Nephron (organoid): ENCODE results near the gene FGFBP1.

Source experiments
- H3K27ac Mint-ChIP-seq, 3 experiments: 2 replicates each; pipeline ENCODE4 v1.8.0; 2020; ENCODE audit warnings: mixed read lengths in 3 of 3, mild to moderate bottlenecking in 2 of 3, moderate library complexity in 1 of 3
- H3K27me3 Mint-ChIP-seq: 2 replicates; pipeline ENCODE4 v1.8.0; 2021; ENCODE audit warnings: low read depth, mild to moderate bottlenecking, moderate library complexity, mixed read lengths
- H3K36me3 Mint-ChIP-seq: 2 replicates; pipeline ENCODE4 v1.8.0; 2020; ENCODE audit warnings: low read depth, mixed read lengths
- H3K4me1 Mint-ChIP-seq: 2 replicates; pipeline ENCODE4 v1.8.0; 2020; ENCODE audit warnings: mixed read lengths
- H3K4me3 Mint-ChIP-seq, 3 experiments: 2 replicates each; pipeline ENCODE4 v1.8.0; 2020; ENCODE audit warnings: mild to moderate bottlenecking in 3 of 3, mixed read lengths in 3 of 3, moderate library complexity in 2 of 3
- H3K9me3 Mint-ChIP-seq: 2 replicates; pipeline ENCODE4 v1.8.0; 2020; ENCODE audit warnings: mixed read lengths
- TF ChIP-seq, protein P1 (sequence below), 3 experiments: fragments of 200-600 bp; sonication (generic); IDR thresholded peaks; one replicate each; pipeline ENCODE4 v1.5.0; 2021; ENCODE audit warnings: antibody characterized with exemption in 3 of 3; ENCODE audit not compliant: unreplicated experiment in 3 of 3

Gene FGFBP1

DNA sequence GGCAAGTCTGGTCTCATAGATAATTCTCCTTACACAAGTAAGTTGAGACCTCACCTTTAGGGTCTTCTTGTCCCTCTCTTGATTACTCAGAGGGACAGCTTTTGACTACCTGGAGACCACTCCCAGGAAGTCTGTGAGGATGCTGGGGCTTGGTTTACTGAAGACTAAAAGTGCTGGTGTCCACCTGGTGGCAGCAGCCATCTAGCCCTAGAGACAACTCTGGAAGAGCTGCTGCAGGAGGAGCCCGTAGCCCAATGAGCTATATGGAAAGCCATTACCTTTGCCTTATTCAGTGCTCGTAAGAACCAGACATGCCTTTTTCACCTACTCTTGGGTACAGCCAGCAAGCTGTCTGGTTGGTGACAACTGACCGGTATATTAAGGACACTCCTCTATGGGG lies 17.1 kb upstream of the FGFBP1 start:
- H3K4me1 Mint-ChIP-seq: peaks cover 6% of the 10 kb centered on the region
- peaks cover 25% of the 10 kb centered on the region for H3K9me3 Mint-ChIP-seq
- no peaks in the 10 kb centered on the region for H3K27me3 Mint-ChIP-seq
- no peak overlapping the region for H3K27ac Mint-ChIP-seq
- H3K4me3 Mint-ChIP-seq: no peak overlapping the region
- no peaks in the 10 kb centered on the region for H3K36me3 Mint-ChIP-seq
- TF ChIP-seq, protein P1, sequence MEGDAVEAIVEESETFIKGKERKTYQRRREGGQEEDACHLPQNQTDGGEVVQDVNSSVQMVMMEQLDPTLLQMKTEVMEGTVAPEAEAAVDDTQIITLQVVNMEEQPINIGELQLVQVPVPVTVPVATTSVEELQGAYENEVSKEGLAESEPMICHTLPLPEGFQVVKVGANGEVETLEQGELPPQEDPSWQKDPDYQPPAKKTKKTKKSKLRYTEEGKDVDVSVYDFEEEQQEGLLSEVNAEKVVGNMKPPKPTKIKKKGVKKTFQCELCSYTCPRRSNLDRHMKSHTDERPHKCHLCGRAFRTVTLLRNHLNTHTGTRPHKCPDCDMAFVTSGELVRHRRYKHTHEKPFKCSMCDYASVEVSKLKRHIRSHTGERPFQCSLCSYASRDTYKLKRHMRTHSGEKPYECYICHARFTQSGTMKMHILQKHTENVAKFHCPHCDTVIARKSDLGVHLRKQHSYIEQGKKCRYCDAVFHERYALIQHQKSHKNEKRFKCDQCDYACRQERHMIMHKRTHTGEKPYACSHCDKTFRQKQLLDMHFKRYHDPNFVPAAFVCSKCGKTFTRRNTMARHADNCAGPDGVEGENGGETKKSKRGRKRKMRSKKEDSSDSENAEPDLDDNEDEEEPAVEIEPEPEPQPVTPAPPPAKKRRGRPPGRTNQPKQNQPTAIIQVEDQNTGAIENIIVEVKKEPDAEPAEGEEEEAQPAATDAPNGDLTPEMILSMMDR (IDR thresholded peaks at IDR 0.05; ENCODE audit: unreplicated experiment in 3 of 3): no peak

DNA sequence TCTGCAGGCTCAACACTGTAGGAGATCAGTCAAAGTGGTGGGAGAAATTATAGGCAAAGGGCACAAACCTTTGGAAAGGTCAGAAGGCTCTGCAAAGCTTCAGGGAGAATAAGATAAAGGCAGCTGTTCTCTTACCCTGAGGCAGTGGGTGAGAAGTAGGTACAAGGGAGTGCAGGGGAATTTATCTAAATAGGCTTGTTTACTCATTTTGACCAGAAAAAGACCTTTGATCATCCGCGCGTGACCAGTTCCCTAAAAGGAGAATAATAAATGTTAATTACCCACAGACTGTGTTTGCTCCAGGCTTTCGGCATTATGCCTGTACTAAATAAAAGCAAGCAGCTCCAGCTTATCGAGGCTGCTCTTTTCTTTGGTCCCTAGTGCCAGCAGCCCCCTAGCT lies 15.1 kb upstream of the FGFBP1 start:
- H3K9me3 Mint-ChIP-seq: peaks cover 25% of the 10 kb centered on the region
- no peak overlapping the region for H3K4me3 Mint-ChIP-seq
- H3K27ac Mint-ChIP-seq: no peak overlapping the region
- no peaks in the 10 kb centered on the region for H3K4me1 Mint-ChIP-seq
- no peaks in the 10 kb centered on the region for H3K36me3 Mint-ChIP-seq
- H3K27me3 Mint-ChIP-seq: no peaks in the 10 kb centered on the region
- TF ChIP-seq, protein P1 (IDR thresholded peaks at IDR 0.05; ENCODE audit: unreplicated experiment in 3 of 3): no peak

DNA sequence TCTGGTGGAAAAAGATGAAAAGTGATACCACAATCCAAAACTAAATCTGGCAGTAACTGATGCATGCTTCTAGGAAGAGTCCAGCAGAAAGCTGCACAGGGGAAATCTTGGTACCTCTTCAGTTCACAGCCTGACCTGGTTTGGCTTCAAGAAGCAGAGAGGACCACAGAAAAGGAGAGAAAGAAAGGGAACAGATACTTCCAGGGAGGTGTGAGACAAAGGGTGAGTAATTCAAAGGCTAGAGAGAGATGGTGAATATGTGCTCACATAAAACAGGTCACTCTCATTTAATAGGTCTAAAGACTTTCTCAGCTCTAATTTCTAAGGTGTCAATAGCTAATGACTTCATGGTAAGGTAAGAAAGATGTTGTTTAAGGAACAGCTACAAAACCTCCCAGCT lies 13.2 kb upstream of the FGFBP1 start:
- no peak overlapping the region for H3K27ac Mint-ChIP-seq
- no peaks in the 10 kb centered on the region for H3K4me1 Mint-ChIP-seq
- H3K4me3 Mint-ChIP-seq: no peak overlapping the region
- no peaks in the 10 kb centered on the region for H3K36me3 Mint-ChIP-seq
- no peaks in the 10 kb centered on the region for H3K27me3 Mint-ChIP-seq
- TF ChIP-seq, protein P1 (IDR thresholded peaks at IDR 0.05; ENCODE audit: unreplicated experiment in 3 of 3): no peak
- H3K9me3 Mint-ChIP-seq: peaks cover 25% of the 10 kb centered on the region

DNA sequence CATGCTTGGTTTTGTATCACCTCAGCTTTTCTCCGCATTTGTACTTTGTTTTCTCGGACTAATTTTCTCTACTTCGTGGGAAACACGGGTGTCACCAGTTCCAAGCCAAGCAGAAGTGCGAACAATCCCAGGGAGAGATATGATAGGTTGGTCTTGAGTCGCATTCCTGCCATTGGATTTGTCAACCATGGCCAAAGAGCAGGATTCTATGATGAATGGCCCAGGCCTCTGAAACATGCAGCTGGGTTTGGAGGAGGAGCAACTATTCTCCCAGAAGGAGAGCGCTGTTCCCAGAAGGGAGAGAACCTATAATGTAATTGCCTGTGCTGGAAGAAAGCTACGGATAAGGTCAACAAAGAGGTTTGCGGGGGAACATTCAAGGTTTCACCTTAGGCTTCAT lies 10.3 kb upstream of the FGFBP1 start:
- no peaks in the 10 kb centered on the region for H3K27me3 Mint-ChIP-seq
- H3K36me3 Mint-ChIP-seq: no peaks in the 10 kb centered on the region
- peaks cover 9% of the 10 kb centered on the region for H3K9me3 Mint-ChIP-seq
- H3K27ac Mint-ChIP-seq: no peak overlapping the region
- H3K4me3 Mint-ChIP-seq: no peak overlapping the region
- no peaks in the 10 kb centered on the region for H3K4me1 Mint-ChIP-seq
- TF ChIP-seq, protein P1 (IDR thresholded peaks at IDR 0.05; ENCODE audit: unreplicated experiment in 3 of 3): no peak

DNA sequence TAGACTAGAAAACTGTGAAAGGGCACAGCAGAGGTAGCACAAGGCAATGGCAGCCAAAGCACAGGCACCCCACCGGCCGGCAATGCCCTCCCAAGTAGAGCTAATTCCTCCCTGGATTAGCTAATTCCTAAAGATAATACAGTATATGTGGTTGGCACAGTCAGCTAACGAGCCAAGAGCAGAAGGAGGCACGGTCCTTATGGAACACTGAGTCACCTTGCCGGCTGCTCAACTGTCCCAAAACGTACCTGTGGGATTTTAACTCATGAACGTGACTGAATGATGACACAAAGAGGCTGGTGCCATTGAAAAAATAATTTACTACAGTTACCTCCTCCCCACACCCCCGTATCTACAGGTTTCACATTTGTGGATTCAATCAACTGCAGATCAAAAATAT lies 9.1 kb upstream of the FGFBP1 start:
- Mint-ChIP-seq H3K27me3 (no peaks in the 10 kb centered on the region), H3K27ac (no peak overlapping the region), H3K4me1 (no peaks in the 10 kb centered on the region), H3K9me3 (no peaks in the 10 kb centered on the region), H3K36me3 (no peaks in the 10 kb centered on the region), H3K4me3 (no peak overlapping the region)
- TF ChIP-seq, protein P1 (IDR thresholded peaks at IDR 0.05; ENCODE audit: unreplicated experiment in 3 of 3): no peak

DNA sequence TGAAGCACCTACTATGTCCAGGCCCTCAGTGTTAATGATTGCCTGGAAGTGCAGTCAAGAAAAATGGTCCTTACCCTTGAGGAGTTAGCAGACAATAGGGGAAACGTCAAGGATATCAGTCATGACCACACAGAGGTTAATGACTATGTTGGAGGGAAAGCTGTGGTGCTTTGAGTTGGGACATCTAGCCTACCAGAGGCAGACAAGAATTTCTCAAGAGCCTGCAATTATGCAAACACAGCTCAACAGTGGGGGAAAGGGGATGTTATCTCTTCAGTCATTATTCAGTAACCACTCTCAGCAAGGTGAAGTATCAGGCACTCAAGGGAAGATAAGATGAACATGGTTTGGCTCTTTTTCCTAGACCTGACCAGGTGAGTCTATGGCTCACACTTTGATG lies 7.0 kb upstream of the FGFBP1 start:
- Mint-ChIP-seq H3K9me3 (no peaks in the 10 kb centered on the region), H3K27ac (no peak overlapping the region), H3K4me1 (no peaks in the 10 kb centered on the region), H3K36me3 (no peaks in the 10 kb centered on the region), H3K27me3 (no peaks in the 10 kb centered on the region), H3K4me3 (no peak overlapping the region)
- TF ChIP-seq, protein P1 (IDR thresholded peaks at IDR 0.05; ENCODE audit: unreplicated experiment in 3 of 3): no peak
